Measurements from ENCODE around the gene GPR32. TPM values are rescaled to one million over a fixed set of nuclear protein-coding genes. Genes with fewer than 3 reads are reported as not detected.
A peak's percentile ranks its signal among the peaks of the same experiment; 100 is the strongest.

The GPR32 gene
- total RNA-seq, 1 experiment from 2014 or later, result not detected

DNA sequence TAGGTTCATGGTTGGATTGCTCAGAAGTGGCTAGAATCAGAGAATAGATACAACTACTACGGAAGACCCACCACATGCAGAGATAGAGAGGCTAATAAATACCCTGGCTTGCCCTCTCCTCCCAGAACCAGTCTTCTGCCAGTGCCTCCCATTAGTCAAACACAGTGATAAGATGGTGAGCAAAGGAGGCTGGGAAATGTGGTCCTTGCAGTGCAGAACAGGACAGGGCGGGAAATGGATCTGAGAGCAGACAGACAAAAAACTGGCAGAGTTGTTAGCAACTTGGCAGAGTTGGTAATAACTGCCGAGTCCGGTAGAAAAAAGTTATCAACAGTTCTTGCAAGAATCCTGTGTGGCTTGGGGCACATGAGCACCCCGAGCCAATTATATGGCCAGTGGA lies 44.6 kb downstream of the GPR32 start:
- Mint-ChIP-seq H3K27ac (no peak overlapping the region), H3K9me3 (peaks cover 25% of the 10 kb centered on the region), H3K4me1 (peaks cover 21% of the 10 kb centered on the region), H3K36me3 (no peaks in the 10 kb centered on the region; the same call in 1 of the 2 replicates), H3K27me3 (ENCODE audit: low read depth) (peaks cover 76% of the 10 kb centered on the region), H3K4me3 (no peak overlapping the region)
- ATAC-seq (no peak), DNase-seq (ENCODE audit: low spot score) (no peak)
- ChIA-PET POLR2A (interaction anchor here (0.9 kb wide), 1 partner anchor 14 kb away, joined by 6 read pairs; no protein-coding TSS in a partner anchor), CTCF (interaction anchor here (1.1 to 1.2 kb wide), 2 partner anchors 15 to 107 kb away, joined by 3 to 4 read pairs; no protein-coding TSS in a partner anchor)
- no peak for TF ChIP-seq ZNF138 (CRISPR knock-in tag; conservative IDR thresholded peaks at IDR 0.05)
- no peak for TF ChIP-seq JAZF1 (CRISPR knock-in tag; IDR thresholded peaks at IDR 0.05)
- TF ChIP-seq NFATC4 (CRISPR knock-in tag; IDR thresholded peaks at IDR 0.05), result no peak
- no peak for TF ChIP-seq IRF2 (CRISPR knock-in tag; IDR thresholded peaks at IDR 0.05; ENCODE audit: borderline replicate concordance, low read depth)
- TF ChIP-seq, protein P1, sequence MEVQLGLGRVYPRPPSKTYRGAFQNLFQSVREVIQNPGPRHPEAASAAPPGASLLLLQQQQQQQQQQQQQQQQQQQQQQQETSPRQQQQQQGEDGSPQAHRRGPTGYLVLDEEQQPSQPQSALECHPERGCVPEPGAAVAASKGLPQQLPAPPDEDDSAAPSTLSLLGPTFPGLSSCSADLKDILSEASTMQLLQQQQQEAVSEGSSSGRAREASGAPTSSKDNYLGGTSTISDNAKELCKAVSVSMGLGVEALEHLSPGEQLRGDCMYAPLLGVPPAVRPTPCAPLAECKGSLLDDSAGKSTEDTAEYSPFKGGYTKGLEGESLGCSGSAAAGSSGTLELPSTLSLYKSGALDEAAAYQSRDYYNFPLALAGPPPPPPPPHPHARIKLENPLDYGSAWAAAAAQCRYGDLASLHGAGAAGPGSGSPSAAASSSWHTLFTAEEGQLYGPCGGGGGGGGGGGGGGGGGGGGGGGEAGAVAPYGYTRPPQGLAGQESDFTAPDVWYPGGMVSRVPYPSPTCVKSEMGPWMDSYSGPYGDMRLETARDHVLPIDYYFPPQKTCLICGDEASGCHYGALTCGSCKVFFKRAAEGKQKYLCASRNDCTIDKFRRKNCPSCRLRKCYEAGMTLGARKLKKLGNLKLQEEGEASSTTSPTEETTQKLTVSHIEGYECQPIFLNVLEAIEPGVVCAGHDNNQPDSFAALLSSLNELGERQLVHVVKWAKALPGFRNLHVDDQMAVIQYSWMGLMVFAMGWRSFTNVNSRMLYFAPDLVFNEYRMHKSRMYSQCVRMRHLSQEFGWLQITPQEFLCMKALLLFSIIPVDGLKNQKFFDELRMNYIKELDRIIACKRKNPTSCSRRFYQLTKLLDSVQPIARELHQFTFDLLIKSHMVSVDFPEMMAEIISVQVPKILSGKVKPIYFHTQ (CRISPR knock-in tag; IDR thresholded peaks at IDR 0.05), result no peak
- no peak for TF ChIP-seq ZNF121 (CRISPR knock-in tag; IDR thresholded peaks at IDR 0.05)
- no peak for TF ChIP-seq KAT7 (CRISPR knock-in tag; IDR thresholded peaks at IDR 0.05; ENCODE audit: borderline replicate concordance)

DNA sequence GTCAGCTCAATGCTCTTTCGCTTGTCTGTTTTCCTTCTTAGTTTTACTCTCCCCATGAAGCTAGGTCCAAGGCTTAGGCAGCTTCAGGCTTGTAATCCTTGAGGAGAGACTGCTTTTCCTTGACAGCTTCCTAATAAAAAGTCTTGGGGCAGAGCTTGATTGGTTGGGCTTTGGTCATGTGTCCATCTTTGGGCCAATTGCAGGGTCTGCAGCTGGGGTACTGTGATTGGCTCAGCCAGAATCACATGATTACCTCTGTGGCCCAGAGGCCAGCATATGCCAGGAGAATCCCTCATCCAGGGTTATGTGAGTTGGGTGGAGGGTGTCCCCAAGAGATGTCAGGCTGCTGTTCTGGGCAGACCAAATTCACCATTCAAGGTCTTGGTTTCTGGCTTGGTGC lies 45.2 kb downstream of the GPR32 start:
- ChIA-PET CTCF (interaction anchor here (1.1 kb wide), 1 partner anchor 107 kb away, joined by 4 read pairs; no protein-coding TSS in a partner anchor), POLR2A (interaction anchor here (0.6 to 0.9 kb wide), 2 partner anchors 15 to 222 kb away, joined by 3 to 6 read pairs; no protein-coding TSS in a partner anchor)
- Mint-ChIP-seq H3K4me1 (peaks cover 27% of the 10 kb centered on the region), H3K4me3 (no peak overlapping the region), H3K27ac (no peak overlapping the region), H3K36me3 (no peaks in the 10 kb centered on the region; the same call in 1 of the 2 replicates), H3K27me3 (ENCODE audit: low read depth) (peaks cover 80% of the 10 kb centered on the region), H3K9me3 (peaks cover 23% of the 10 kb centered on the region)
- ATAC-seq (no peak), DNase-seq (ENCODE audit: low spot score) (no peak)
- TF ChIP-seq OVOL2 (CRISPR knock-in tag; IDR thresholded peaks at IDR 0.05; ENCODE audit: borderline replicate concordance) (no peak), NFYB (CRISPR knock-in tag; conservative IDR thresholded peaks at IDR 0.05; ENCODE audit: low read depth) (0 out of 2 replicates have a peak, but pooled peaks have one; percentile 6), SOX15 (CRISPR knock-in tag; IDR thresholded peaks at IDR 0.05) (no peak), ZNF138 (CRISPR knock-in tag; conservative IDR thresholded peaks at IDR 0.05) (no peak)
- TF ChIP-seq, protein P2, sequence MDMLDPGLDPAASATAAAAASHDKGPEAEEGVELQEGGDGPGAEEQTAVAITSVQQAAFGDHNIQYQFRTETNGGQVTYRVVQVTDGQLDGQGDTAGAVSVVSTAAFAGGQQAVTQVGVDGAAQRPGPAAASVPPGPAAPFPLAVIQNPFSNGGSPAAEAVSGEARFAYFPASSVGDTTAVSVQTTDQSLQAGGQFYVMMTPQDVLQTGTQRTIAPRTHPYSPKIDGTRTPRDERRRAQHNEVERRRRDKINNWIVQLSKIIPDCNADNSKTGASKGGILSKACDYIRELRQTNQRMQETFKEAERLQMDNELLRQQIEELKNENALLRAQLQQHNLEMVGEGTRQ (CRISPR knock-in tag; IDR thresholded peaks at IDR 0.05), result peak; percentile 75
- TF ChIP-seq, protein P3, sequence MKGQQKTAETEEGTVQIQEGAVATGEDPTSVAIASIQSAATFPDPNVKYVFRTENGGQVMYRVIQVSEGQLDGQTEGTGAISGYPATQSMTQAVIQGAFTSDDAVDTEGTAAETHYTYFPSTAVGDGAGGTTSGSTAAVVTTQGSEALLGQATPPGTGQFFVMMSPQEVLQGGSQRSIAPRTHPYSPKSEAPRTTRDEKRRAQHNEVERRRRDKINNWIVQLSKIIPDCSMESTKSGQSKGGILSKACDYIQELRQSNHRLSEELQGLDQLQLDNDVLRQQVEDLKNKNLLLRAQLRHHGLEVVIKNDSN (CRISPR knock-in tag; IDR thresholded peaks at IDR 0.05), result peak; percentile 51; the same call in 1 of the 2 replicates

DNA sequence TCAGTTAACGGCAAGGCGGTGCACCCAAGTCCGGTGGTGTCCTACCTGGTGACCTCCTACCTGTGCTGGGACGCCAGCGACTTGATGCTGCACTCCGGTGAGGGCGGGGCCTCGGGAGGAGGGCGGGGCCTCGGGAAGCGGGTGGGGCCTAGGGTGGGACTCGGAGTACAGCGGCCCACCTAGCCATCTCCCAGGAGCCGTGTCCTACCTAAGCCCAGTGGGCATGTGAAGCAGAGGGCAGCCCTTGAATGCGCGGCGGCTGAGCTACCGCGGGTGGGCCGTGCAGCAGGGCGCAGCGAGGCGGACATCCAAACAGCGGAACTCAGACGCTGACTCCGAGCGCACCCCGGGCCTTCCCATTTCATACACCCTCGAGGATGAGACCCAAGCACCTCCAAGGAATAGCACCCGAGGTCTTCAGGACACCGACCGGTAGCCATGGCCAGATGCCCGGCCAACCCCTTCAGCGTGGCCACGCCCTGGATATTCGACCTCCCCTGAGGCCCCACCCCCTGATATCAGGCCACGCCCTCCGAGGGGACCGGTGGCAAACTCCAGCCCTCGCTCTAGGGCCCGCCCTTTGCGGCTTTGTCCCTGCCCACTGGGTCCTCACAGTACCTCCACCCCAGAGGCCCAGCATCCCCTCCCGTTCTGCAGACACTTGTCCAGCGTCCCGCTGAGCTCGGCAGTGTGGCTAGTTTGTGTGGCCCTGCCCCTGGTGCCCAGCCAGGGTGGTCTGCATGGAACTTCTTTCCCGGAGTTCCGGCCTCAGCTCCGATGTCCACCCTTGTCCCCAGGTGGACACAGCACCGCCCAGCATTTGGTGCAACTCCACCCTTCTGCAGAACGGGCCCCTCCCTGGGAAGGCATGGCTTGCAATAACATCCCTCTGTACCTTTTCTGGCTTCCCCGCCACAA lies 47.9 kb downstream of the GPR32 start:
- ATAC-seq (peak; percentile 90), DNase-seq (ENCODE audit: low spot score) (peak; percentile 97)
- Mint-ChIP-seq H3K4me3 (peak overlapping the region; percentile 77), H3K27ac (no peak overlapping the region), H3K27me3 (ENCODE audit: low read depth) (peaks cover 86% of the 10 kb centered on the region), H3K4me1 (peaks cover 37% of the 10 kb centered on the region), H3K9me3 (peaks cover 14% of the 10 kb centered on the region), H3K36me3 (no peaks in the 10 kb centered on the region; the same call in 1 of the 2 replicates)
- ChIA-PET POLR2A (no interaction called here), CTCF (interaction anchor here (0.9 to 1.4 kb wide), 3 partner anchors 13 to 276 kb away, joined by 3 read pairs; no protein-coding TSS in a partner anchor)
- TF ChIP-seq ESRRA (CRISPR knock-in tag; IDR thresholded peaks at IDR 0.05; ENCODE audit: borderline replicate concordance) (no peak), SP1 (CRISPR knock-in tag; conservative IDR thresholded peaks at IDR 0.05) (peak; percentile 67)
- TF ChIP-seq, protein P4, sequence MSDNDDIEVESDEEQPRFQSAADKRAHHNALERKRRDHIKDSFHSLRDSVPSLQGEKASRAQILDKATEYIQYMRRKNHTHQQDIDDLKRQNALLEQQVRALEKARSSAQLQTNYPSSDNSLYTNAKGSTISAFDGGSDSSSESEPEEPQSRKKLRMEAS (CRISPR knock-in tag; IDR thresholded peaks at IDR 0.05), result peak; percentile 44; the same call in 1 of the 2 replicates
